Ovary (tissue), 9 donors: Measurements from ENCODE around the gene BNC2. TPM values are rescaled to one million over a fixed set of nuclear protein-coding genes. Genes with fewer than 3 reads are reported as not detected.

Experiments
- DNase-seq, 5 donors: peaks; one replicate each; pipeline ENCODE4 v3.0.0-alpha.2; 2019 to 2020
- H3K27ac ChIP-seq, 2 donors: fragments of 200-600 bp; one replicate each; pipeline versions ENCODE4 v1.5.1 to v1.8.0; 2019 to 2022
- H3K27me3 ChIP-seq: fragments of 200-600 bp; one replicate; pipeline ENCODE4 v1.8.0; 2022
- H3K36me3 ChIP-seq: fragments of 200-600 bp; sonication (generic); one replicate; pipeline ENCODE4 v1.5.1; 2019
- H3K4me1 ChIP-seq: one replicate; pipeline ENCODE4 v1.8.1; 2013; ENCODE audit warnings: mild to moderate bottlenecking, moderate library complexity; ENCODE audit not compliant: insufficient read depth
- H3K4me3 ChIP-seq: fragments of 200-600 bp; sonication (generic); one replicate; pipeline ENCODE4 v1.5.1; 2017
- H3K9me3 ChIP-seq, 2 donors: fragments of 200-600 bp in 1 of 2; sonication (generic) in 1 of 2; one replicate each; pipeline versions ENCODE4 v1.5.1 to v1.8.1; 2013 to 2019; ENCODE audit warnings: mild to moderate bottlenecking in 1 of 2, moderate library complexity in 1 of 2
- EP300 ChIP-seq: sonication (generic); formaldehyde crosslinking; IDR thresholded peaks from one replicate; pipeline ENCODE4 v1.6.1; 2017; ENCODE audit warnings: antibody characterized with exemption
- POLR2A ChIP-seq: fragments of 450-650 bp; IDR thresholded peaks from one replicate; pipeline ENCODE4 v1.6.1; 2017; ENCODE audit warnings: antibody characterized with exemption, mild to moderate bottlenecking, moderate library complexity
- WGBS, 3 donors: extraction: QIAGEN DNeasy Blood & Tissue Kit in 1 of 3; methylation state at CpG; one replicate each; pipeline versions ENCODE4 v1.1.5 to v1.1.7; 2013 to 2017; 5-methylcytosine and 5-hydroxymethylcytosine counted together
- intact Hi-C, 4 donors: fragments of 100-400 bp; cut with DNase I; formaldehyde crosslinking; loops; one replicate each; pipeline versions ENCODE4 v1.11.0 to v1.15.1; 2022 to 2023
- polyA plus RNA-seq, 2 donors: library from polyadenylated mRNA; stranded (reverse); fragments of 200-250 nt in 1 of 2; fragments of 350-450 nt in 1 of 2; fragmentation: Illumina TruSeq in 1 of 2; extraction: RNeasy Lipid Tissue Mini Kit (QIAGEN cat#74804) in 1 of 2; gene quantifications; one replicate each; pipeline ENCODE4 v1.2.3, GENCODE V29; 2013 to 2014
- total RNA-seq, 7 donors: library from RNA; depleted of rRNA in 2 of 7; stranded (reverse); fragments of >200 nt in 2 of 7; fragmentation: NEBNext Ultra II Directional in 3 of 7; extraction: Animal tissue kit (Norgen Biotek cat#: 25700) in 3 of 7; gene quantifications; one replicate each; pipeline versions ENCODE4 v1.1.0 to v1.2.4, GENCODE V29; 2016 to 2023
- TF ChIP-seq, protein P1 (sequence below), 3 donors: fragments of 450-650 bp in 2 of 3; fragments of 200-600 bp in 1 of 3; IDR thresholded peaks; one replicate each; pipeline versions ENCODE4 v1.5.1 to v1.8.0; 2016 to 2022; ENCODE audit warnings: antibody characterized with exemption in 3 of 3, mild to moderate bottlenecking in 1 of 3
- donor health status: DM: no; HTN: no; CAD: no; lungs with moderate emphysema.
- donor health status: DM: no; HTN: no; CAD: no.
- donor health status: Bipolar disorder and iron deficiency.
- donor health status: DM: yes; HTN: yes; CAD: no.
- donor health status: DM: no; HTN: no; CAD: no.
- donor health status: DM: yes; HTN: yes; CAD: no.

BNC2 gene
- total and polyA plus RNA-seq, 9 donors, result 17.2 to 232 (median 197) TPM

DNA sequence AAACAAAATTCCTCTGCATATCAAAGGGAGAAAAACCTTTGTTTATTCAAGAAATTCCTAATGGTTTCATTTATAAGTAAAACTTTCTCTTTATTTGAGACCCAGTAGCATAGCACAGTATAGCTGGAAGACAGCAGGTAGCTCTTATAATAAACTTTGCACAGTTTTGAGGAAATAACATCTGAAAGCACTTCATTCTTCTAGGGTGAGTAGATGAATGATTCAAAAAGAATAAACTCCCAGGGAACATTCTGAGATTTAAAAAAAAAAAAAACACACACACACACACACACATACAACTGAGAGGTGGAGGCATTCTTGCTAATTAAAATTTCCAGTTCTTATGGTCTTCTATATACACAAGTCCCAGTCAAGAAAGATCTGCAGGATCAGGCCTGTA lies 197.3 kb downstream of the BNC2 start:
- intact Hi-C loops, result no loop called here
- TF ChIP-seq POLR2A (no peak), EP300 (no peak)
- TF ChIP-seq, protein P1, sequence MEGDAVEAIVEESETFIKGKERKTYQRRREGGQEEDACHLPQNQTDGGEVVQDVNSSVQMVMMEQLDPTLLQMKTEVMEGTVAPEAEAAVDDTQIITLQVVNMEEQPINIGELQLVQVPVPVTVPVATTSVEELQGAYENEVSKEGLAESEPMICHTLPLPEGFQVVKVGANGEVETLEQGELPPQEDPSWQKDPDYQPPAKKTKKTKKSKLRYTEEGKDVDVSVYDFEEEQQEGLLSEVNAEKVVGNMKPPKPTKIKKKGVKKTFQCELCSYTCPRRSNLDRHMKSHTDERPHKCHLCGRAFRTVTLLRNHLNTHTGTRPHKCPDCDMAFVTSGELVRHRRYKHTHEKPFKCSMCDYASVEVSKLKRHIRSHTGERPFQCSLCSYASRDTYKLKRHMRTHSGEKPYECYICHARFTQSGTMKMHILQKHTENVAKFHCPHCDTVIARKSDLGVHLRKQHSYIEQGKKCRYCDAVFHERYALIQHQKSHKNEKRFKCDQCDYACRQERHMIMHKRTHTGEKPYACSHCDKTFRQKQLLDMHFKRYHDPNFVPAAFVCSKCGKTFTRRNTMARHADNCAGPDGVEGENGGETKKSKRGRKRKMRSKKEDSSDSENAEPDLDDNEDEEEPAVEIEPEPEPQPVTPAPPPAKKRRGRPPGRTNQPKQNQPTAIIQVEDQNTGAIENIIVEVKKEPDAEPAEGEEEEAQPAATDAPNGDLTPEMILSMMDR (IDR thresholded peaks at IDR 0.05), result no peak

DNA sequence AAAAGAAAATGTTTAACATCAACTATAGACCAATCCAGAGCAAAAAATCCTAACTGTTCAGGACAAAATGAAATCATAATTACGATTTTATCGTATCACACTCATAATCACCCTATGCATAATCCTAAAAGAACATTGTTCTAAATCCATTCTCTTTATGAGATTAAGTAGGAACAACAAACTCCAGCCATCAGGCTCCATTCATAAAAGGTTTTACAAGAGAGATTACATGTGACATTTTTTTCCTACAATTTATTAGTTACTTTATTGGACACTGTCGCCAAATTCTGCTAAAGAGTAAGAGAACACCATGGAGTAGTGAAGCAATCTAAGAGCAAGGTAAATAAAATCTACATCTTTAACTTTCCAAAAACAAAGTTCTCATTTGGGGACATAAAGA lies 198.0 kb downstream of the BNC2 start:
- no peaks in the 10 kb centered on the region for H3K36me3 ChIP-seq
- intact Hi-C loops, result no loop called here
- H3K27me3 ChIP-seq, result no peaks in the 10 kb centered on the region
- TF ChIP-seq EP300 (no peak), POLR2A (no peak)
- TF ChIP-seq, protein P1 (IDR thresholded peaks at IDR 0.05), result no peak
- no peak overlapping the region for H3K4me3 ChIP-seq
- no peak for DNase-seq
- WGBS, 3 donors, result 86 to 92% (median 90%) methylated on average over 3 of the region's 3 CpGs
- no peaks in the 10 kb centered on the region for H3K9me3 ChIP-seq
- no peak overlapping the region for H3K27ac ChIP-seq
- peaks cover 8% of the 10 kb centered on the region for H3K4me1 ChIP-seq

More for the DNA sequence above, 197.3 kb downstream of the BNC2 start:
- DNase-seq, result no peak
- Histone ChIP-seq H3K4me3 (no peak overlapping the region), H3K36me3 (no peaks in the 10 kb centered on the region), H3K27ac (no peak overlapping the region), H3K9me3 (no peaks in the 10 kb centered on the region), H3K27me3 (no peaks in the 10 kb centered on the region), H3K4me1 (peaks cover 8% of the 10 kb centered on the region)

DNA sequence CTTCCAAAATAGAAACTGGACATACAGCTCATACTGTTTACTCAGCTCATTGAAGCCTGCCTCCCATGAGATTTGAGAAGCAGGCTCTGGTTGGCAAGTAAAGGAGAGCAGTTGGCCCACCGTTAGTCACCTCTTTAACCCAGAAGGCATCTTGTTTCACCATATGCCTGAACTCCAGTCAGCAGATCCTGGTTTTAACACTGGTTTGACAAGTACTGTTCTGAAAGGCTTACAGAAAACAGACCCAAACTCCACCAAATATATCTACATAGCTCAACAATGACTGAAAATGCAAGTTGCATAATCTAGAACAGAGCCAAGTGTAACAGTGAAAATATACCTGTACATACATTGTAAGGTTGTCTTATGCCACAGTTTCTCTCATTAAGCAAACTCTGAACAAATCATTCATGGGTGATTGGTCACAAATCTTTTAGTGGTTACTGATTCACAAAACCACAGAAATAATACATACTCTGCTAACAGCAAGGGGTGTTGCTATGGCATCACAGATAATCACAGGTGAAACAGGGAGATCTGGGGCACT lies 198.8 kb downstream of the BNC2 start:
- Histone ChIP-seq H3K27me3 (no peaks in the 10 kb centered on the region), H3K27ac (no peak overlapping the region), H3K9me3 (no peaks in the 10 kb centered on the region), H3K4me3 (no peak overlapping the region), H3K36me3 (no peaks in the 10 kb centered on the region), H3K4me1 (peaks cover 4% of the 10 kb centered on the region)
- WGBS, 3 donors, result 61 to 68% (median 67%) methylated on average over 1 of the region's 1 CpG
- TF ChIP-seq POLR2A, result no peak
- no peak for TF ChIP-seq EP300
- TF ChIP-seq, protein P1 (IDR thresholded peaks at IDR 0.05), result no peak
- no peak for DNase-seq
- intact Hi-C loops, result no loop called here

DNA sequence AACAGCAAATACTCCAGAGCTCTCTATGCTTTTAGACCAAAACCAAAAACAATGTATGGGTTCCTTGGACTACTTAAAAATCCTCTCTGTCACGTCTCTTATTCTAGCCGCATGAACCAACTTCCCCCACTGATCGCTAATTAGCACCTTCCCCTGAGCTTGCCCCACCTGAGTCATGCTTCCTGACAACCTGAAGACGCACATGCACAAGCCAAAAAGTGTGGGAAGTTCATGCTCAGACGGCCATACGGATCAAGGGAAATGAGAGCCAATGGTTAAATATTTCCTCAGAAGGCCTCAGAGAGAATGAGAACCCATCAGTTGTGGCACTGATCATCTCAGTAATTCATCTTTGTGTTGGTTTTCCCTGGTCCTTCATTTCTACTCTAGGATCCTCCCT lies 199.7 kb downstream of the BNC2 start:
- H3K36me3 ChIP-seq, result no peaks in the 10 kb centered on the region
- WGBS, 3 donors, result 93 to 97% (median 94%) methylated on average over 6 of the region's 6 CpGs
- intact Hi-C loops, result no loop called here
- H3K27me3 ChIP-seq, result no peaks in the 10 kb centered on the region
- DNase-seq, result no peak
- H3K4me1 ChIP-seq, result peaks cover 3% of the 10 kb centered on the region
- H3K9me3 ChIP-seq, result no peaks in the 10 kb centered on the region
- no peak overlapping the region for H3K4me3 ChIP-seq
- H3K27ac ChIP-seq, result no peak overlapping the region
- TF ChIP-seq, protein P1 (IDR thresholded peaks at IDR 0.05), result no peak
- TF ChIP-seq POLR2A, result no peak
- TF ChIP-seq EP300, result no peak
